GM18526 (cell line): ENCODE data around the gene PSME3.

Experiments
- POLR2A ChIP-seq: IDR thresholded peaks from 3 replicates; pipeline ENCODE4 v1.6.1; 2011; ENCODE audit not compliant: insufficient read length; ENCODE audit errors: extremely low read depth

The PSME3 gene

GRCh38 chr17:42882166-42882565 lies 49.0 kb downstream of the PSME3 start:
- no peak for TF ChIP-seq POLR2A

- TF ChIP-seq POLR2A = no peak
Observed at GRCh38 chr17:42883802-42884558, 50.8 kb downstream of the PSME3 start.

DNA sequence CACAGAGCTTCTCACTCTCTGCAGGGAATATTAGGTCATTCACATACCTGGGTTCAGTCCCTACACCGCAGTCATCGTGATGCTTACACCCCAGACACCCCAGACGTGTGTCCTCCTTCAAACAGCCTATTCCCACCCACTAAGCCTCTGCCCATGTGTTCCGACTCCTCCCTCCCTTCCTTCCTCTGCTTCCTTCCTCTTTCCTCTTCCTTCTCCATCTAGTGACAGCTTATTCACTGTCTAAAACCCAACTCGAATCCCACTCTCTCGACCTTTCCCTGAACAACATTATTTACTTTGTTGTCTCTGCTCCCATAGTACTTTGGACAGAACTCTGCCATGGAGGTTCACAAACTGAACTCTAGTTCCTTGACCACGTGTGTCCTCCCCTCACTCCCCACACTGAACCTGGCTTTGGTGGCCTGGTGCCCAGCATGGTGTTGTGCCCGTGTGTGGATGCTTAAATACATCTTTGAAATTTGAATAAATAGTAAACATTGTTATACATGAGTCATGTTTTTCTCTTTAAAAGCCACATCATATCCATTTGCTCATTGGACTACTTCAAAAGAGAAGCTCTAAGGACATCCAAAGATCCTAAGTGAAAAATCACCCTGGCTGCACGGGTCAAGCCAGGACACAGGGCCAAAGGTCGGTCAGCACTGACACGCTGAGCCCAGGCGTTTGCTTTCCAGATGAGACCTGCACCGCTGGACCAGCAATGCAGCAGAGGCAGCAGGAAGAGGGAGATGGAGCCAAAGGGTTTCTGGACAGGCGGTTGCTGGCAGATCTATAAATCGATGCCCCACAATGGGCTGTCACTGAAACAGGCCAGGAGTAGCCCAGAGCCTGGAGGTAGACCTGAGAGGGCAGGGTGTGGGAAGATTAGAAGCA lies 53.3 kb downstream of the PSME3 start:
- no peak for TF ChIP-seq POLR2A

GRCh38 chr17:42889809-42890208 lies 56.6 kb downstream of the PSME3 start:
- no peak for TF ChIP-seq POLR2A

GRCh38 chr17:42891539-42892152 lies 58.4 kb downstream of the PSME3 start:
- no peak for TF ChIP-seq POLR2A

DNA sequence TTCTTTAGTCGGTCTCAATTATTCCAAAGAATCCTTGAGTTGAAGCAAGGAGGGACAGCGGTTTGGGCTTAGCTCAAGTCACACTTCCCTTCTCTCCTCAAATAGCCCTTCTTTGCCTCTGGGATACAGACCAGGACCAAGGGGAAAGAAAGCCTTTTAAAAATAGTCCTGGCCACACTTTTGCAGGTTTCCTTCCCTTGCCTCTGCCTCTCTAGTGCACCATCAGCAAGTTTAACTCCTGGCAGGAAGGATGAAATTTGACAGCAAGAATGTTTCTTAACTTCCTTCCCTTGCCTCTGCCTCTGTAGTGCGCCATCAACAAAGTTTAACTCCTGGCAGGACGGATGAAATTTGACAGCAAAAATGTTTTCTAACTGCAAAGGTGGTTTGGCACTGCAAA lies 60.2 kb downstream of the PSME3 start:
- TF ChIP-seq POLR2A = no peak
